K562 (cell line): ENCODE data around the gene TTYH2. TPM values are rescaled to one million over a fixed set of nuclear protein-coding genes. Genes with fewer than 3 reads are reported as not detected.

ENCODE experiments used
- ATAC-seq: fragments of 200-7000 bp; cut with Tn5 transposase; 3 replicates; pipeline ENCODE4 v1.9.1; 2020; ENCODE audit warnings: moderate library complexity
- BruUV-seq: library from RNA; stranded (reverse); fragments of 400-500 nt; replicated peaks from 2 replicates; lab custom pipeline; 2021; lab: Mats Ljungman, UMichigan
- CTCF ChIA-PET: fragments of 300-600 bp; formaldehyde crosslinking; extraction: SDS; loops from one replicate; lab custom pipeline; 2021; ENCODE audit warnings: low intra/inter-chr PET ratio; lab: Yijun Ruan, JAX
- POLR2A ChIA-PET: fragments of 300-600, 350-650 bp; sonication (Branson Sonifier 250); formaldehyde crosslinking; extraction: SDS; loops from one replicate; lab custom pipeline; 2021; ENCODE audit warnings: antibody characterized with exemption, inconsistent platforms; lab: Yijun Ruan, JAX
- DNase-seq, 4 experiments: peaks; one replicate each; pipeline versions ENCODE4 v3.0.0 to v3.0.0-alpha.2; 2011 to 2018; ENCODE audit warnings: low spot score in 3 of 4, mixed read lengths in 3 of 4; ENCODE audit errors: extremely low read depth in 1 of 4
- FAIRE-seq: peaks from 2 replicates; lab custom pipeline; 2011; peaks lifted over from hg19 to GRCh38; lab: Jason Lieb, UNC
- H2AFZ ChIP-seq: 2 replicates; pipeline ENCODE4 v1.6.0; 2011; ENCODE audit warnings: low read depth, low read length, control low read depth, inconsistent platforms
- H3K27ac ChIP-seq: fragments of 200-600 bp; 3 replicates; pipeline ENCODE4 v1.8.0; 2011; ENCODE audit warnings: low read depth, mild to moderate bottlenecking, control low read depth, inconsistent platforms, low read length, moderate library complexity, mixed read lengths; ENCODE audit errors: extremely low read depth
- H3K27me3 ChIP-seq, 2 experiments: fragments of 300-600 bp in 1 of 2; 2 replicates in 1 of 2; 3 replicates in 1 of 2; pipeline versions ENCODE4 v1.6.0 to v1.8.0; 2011; ENCODE audit warnings: inconsistent platforms in 2 of 2, low read length in 2 of 2, mild to moderate bottlenecking in 1 of 2, mixed read lengths in 1 of 2, moderate library complexity in 1 of 2; ENCODE audit not compliant: control insufficient read depth in 2 of 2, insufficient read depth in 2 of 2
- H3K36me3 ChIP-seq: fragments of 300-600 bp; 3 replicates; pipeline ENCODE4 v1.8.0; 2011; ENCODE audit warnings: mild to moderate bottlenecking, low read length, inconsistent platforms; ENCODE audit not compliant: control insufficient read depth, insufficient read depth
- H3K4me1 ChIP-seq, 2 experiments: fragments of 200-600 bp in 1 of 2; replicated peaks in 1 of 2; 2 replicates in 1 of 2; 3 replicates in 1 of 2; pipeline versions ENCODE4 v1.5.1 to v1.8.0; 2011; ENCODE audit warnings: inconsistent platforms in 2 of 2, low read length in 2 of 2, mild to moderate bottlenecking in 1 of 2, mixed read lengths in 1 of 2, moderate library complexity in 1 of 2; ENCODE audit not compliant: control insufficient read depth in 2 of 2, insufficient read depth in 2 of 2
- H3K4me2 ChIP-seq: 2 replicates; pipeline ENCODE4 v1.6.1; 2011; ENCODE audit warnings: low read length, control low read depth, inconsistent platforms, mixed read lengths; ENCODE audit not compliant: insufficient read depth
- H3K4me3 ChIP-seq: fragments of 200-600 bp; sonication (generic), shearing (Covaris generic); 2 replicates; pipeline ENCODE4 v1.5.1; 2016; ENCODE audit warnings: control low read depth, inconsistent platforms
- H3K79me2 ChIP-seq: fragments of 200-600 bp; 3 replicates; pipeline ENCODE4 v1.8.0; 2011; ENCODE audit warnings: low read length, inconsistent platforms; ENCODE audit not compliant: control insufficient read depth, insufficient read depth
- H3K9ac ChIP-seq, 2 experiments: 2 replicates each; pipeline versions ENCODE4 v1.6.0 to v1.6.1; 2011; ENCODE audit warnings: low read depth in 2 of 2, low read length in 2 of 2, control low read depth in 1 of 2, inconsistent platforms in 1 of 2, mild to moderate bottlenecking in 1 of 2, mixed read lengths in 1 of 2; ENCODE audit not compliant: insufficient read depth in 1 of 2
- H3K9me1 ChIP-seq: one replicate; pipeline ENCODE4 v1.6.0; 2011; ENCODE audit warnings: inconsistent platforms, mild to moderate bottlenecking, low read length, moderate library complexity; ENCODE audit not compliant: control insufficient read depth, insufficient read depth
- H3K9me3 ChIP-seq: replicated peaks from 2 replicates; pipeline ENCODE4 v1.5.1; 2011; ENCODE audit warnings: low read depth, low read length, inconsistent platforms; ENCODE audit not compliant: control insufficient read depth, insufficient read depth
- H4K20me1 ChIP-seq: replicated peaks from 2 replicates; pipeline ENCODE4 v1.6.1; 2011; ENCODE audit warnings: low read length, inconsistent platforms, mixed read lengths; ENCODE audit not compliant: control insufficient read depth, insufficient read depth
- CHCHD3 ChIP-seq: fragments of 250-450 bp; sonication (Bioruptor Pico); IDR thresholded peaks from 2 replicates; pipeline ENCODE4 v2.1.2; 2022; ENCODE audit warnings: mild to moderate bottlenecking
- ELF2 ChIP-seq: fragments of 250-450 bp; sonication (Bioruptor Pico); IDR thresholded peaks from 2 replicates; pipeline ENCODE4 v1.5.0; 2021; ENCODE audit warnings: mild to moderate bottlenecking
- ELK1 ChIP-seq: sonication (generic); formaldehyde crosslinking; IDR thresholded peaks from 2 replicates; pipeline ENCODE4 v1.8.1; 2022; ENCODE audit warnings: missing genetic modification reagents
- FOS ChIP-seq: IDR thresholded peaks from 3 replicates; pipeline ENCODE4 v1.6.1; 2011; ENCODE audit not compliant: insufficient read length; ENCODE audit errors: extremely low read depth
- GATAD2B ChIP-seq: fragments of 450-650 bp; IDR thresholded peaks from 2 replicates; pipeline ENCODE4 v1.6.1; 2017; ENCODE audit warnings: mild to moderate bottlenecking, borderline replicate concordance
- MEIS2 ChIP-seq: fragments of 450-650 bp; IDR thresholded peaks from 2 replicates; pipeline ENCODE4 v1.6.1; 2014; ENCODE audit warnings: mild to moderate bottlenecking; ENCODE audit not compliant: partially characterized antibody
- PPARD ChIP-seq: fragments of 250-450 bp; sonication (Bioruptor Pico); IDR thresholded peaks from 2 replicates; pipeline ENCODE4 v1.8.0; 2022; ENCODE audit warnings: inconsistent platforms, mild to moderate bottlenecking, moderate library complexity
- SNRNP70 ChIP-seq: fragments of 200-400 bp; formaldehyde crosslinking; optimal IDR thresholded peaks from 2 replicates; pipeline ENCODE3; 2017; ENCODE audit warnings: low read depth, low read length
- STAT5A ChIP-seq: IDR thresholded peaks from 2 replicates; pipeline ENCODE4 v1.6.1; 2012; ENCODE audit warnings: low read length, inconsistent platforms, borderline replicate concordance
- TSC22D4 ChIP-seq: fragments of 450-650 bp; IDR thresholded peaks from 2 replicates; pipeline ENCODE4 v1.6.1; 2016; ENCODE audit warnings: missing genetic modification characterization, missing biosample characterization, control low read depth
- ZHX1 ChIP-seq: fragments of 150-350 bp; conservative IDR thresholded peaks from 2 replicates; pipeline ENCODE4 v1.6.1; 2014; ENCODE audit warnings: low read length
- ZNF133 ChIP-seq: fragments of 250-450 bp; sonication (Bioruptor Pico); IDR thresholded peaks from 2 replicates; pipeline ENCODE4 v1.4.0; 2020; ENCODE audit warnings: mild to moderate bottlenecking
- ZNF75A ChIP-seq: fragments of 450-650 bp; formaldehyde crosslinking; IDR thresholded peaks from 2 replicates; pipeline ENCODE4 v1.4.0; 2020; ENCODE audit warnings: mild to moderate bottlenecking
- WGBS: fragments of 100-300 bp; shearing (Covaris generic); methylation state at CpG from one replicate; pipeline ENCODE4 v1.1.6; 2016; ENCODE audit warnings: low coverage, mixed read lengths; ENCODE audit not compliant: insufficient coverage; ENCODE audit errors: missing lambda C conversion rate; 5-methylcytosine and 5-hydroxymethylcytosine counted together
- in situ Hi-C: fragments of 300-500 bp; cut with MboI; formaldehyde crosslinking; loops from 4 replicates; pipeline ENCODE4 v1.15.0; 2018; ENCODE audit warnings: inconsistent platforms, mixed read lengths
- intact Hi-C: fragments of 100-400 bp; cut with micrococcal nuclease; formaldehyde crosslinking; loops from 2 replicates; pipeline ENCODE4 v1.14.2; 2022
- polyA plus RNA-seq, 8 experiments: library from polyadenylated mRNA; depleted of rRNA in 4 of 8; stranded (reverse) in 5 of 8; unstranded in 3 of 8; fragments of >200 nt; fragmentation: Nextera tagmentation in 2 of 8; fragmentation: Illumina TruSeq in 1 of 8; extraction: Ambion mirVana in 2 of 8; extraction: Trizol in 1 of 8; gene quantifications; 2 replicates each; pipeline versions ENCODE4 v1.2.1 to v1.2.3, GENCODE V29; 2011 to 2014; ENCODE audit warnings: inconsistent platforms in 1 of 8, missing spikeins in 1 of 8
- total RNA-seq, 7 experiments: library from RNA; depleted of rRNA in 6 of 7; stranded (reverse); fragments of >200 nt in 6 of 7; fragmentation: Illumina TruSeq in 2 of 7; extraction: Trizol in 2 of 7; gene quantifications; 2 replicates each; pipeline versions ENCODE4 v1.2.1 to v1.2.3, GENCODE V29; 2011 to 2021; ENCODE audit warnings: low replicate concordance in 1 of 7

Gene TTYH2
- total and polyA plus RNA-seq, 9 of the 15 experiments (the other 6 are each of a cell fraction or from before 2014, with no cell fraction given) = 0.03 to 2.0 (median 0.91) TPM

- intact Hi-C loops = no loop called here
- POLR2A ChIA-PET = interaction anchor here (0.5 to 0.7 kb wide), 4 partner anchors 13 to 505 kb away, joined by 3 to 6 read pairs (median 3); no protein-coding TSS in a partner anchor
- no peak for TF ChIP-seq ZNF75A (CRISPR knock-in tag)
- no peak for TF ChIP-seq FOS
- no peak for TF ChIP-seq ZHX1
- TF ChIP-seq CHCHD3 (CRISPR knock-in tag) = no peak
- TF ChIP-seq SNRNP70 = no peak
- no peak for TF ChIP-seq GATAD2B
- no peak for TF ChIP-seq ELF2 (CRISPR knock-in tag)
- no peak for TF ChIP-seq MEIS2
- no peak for TF ChIP-seq PPARD (CRISPR knock-in tag)
- no peak for TF ChIP-seq TSC22D4 (tag)
- TF ChIP-seq ELK1 (CRISPR knock-in tag) = no peak
- TF ChIP-seq ZNF133 = no peak
- no peak for TF ChIP-seq STAT5A
Measured at GRCh38 chr17:74288785-74289184, 75.4 kb downstream of the TTYH2 start.

More at GRCh38 chr17:74288785-74289184, 75.4 kb downstream of the TTYH2 start:
- DNase-seq (no peak), ATAC-seq (no peak), FAIRE-seq (no peak)
- Histone ChIP-seq H3K9ac (peak overlapping the region in 1 of 2 experiments; percentile 58; a peak in 1 of 4 replicates), H4K20me1 (no peaks in the 10 kb centered on the region), H3K36me3 (no peaks in the 10 kb centered on the region), H3K4me3 (no peak overlapping the region), H2AFZ (no peak overlapping the region; the same call in 1 of the 2 replicates), H3K9me3 (no peaks in the 10 kb centered on the region), H3K4me1 (peaks cover 11 to 32% of the 10 kb centered on the region in 2 experiments; a peak in 4 of 5 replicates), H3K27ac (no peak overlapping the region), H3K27me3 (no peaks in the 10 kb centered on the region), H3K79me2 (no peaks in the 10 kb centered on the region), H3K4me2 (no peak overlapping the region), H3K9me1 (no peaks in the 10 kb centered on the region)
- in situ Hi-C loops = no loop called here
- CTCF ChIA-PET = no interaction called here
- no TSS peak for BruUV-seq
- WGBS = 41% methylated on average over 5 of the region's 5 CpGs
